ENCODE data around the gene LRCH3.
A peak's percentile ranks its signal among the peaks of the same experiment; 100 is the strongest.

Gene LRCH3

DNA sequence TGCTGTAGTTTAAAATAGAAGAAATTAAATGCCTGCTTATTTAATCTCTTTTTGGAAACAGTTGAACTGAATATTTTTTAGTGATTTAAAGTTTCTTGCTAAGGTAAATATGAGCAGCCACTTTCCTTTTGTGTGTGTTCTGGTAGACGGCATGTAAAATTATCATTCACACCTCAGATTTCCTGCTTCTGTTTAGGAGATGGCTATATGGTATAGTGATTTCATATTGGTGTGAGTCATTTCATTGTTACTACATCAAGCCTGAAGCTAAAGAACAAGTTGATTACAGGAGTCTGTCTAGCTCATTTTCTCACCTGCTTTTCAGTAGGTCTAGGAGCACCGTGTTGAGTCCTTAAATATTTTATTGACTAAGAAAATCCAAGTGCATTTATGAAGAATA is 2.2 kb downstream of the LRCH3 start:
- no peak for DNase-seq (ENCODE audit: low spot score)

DNA sequence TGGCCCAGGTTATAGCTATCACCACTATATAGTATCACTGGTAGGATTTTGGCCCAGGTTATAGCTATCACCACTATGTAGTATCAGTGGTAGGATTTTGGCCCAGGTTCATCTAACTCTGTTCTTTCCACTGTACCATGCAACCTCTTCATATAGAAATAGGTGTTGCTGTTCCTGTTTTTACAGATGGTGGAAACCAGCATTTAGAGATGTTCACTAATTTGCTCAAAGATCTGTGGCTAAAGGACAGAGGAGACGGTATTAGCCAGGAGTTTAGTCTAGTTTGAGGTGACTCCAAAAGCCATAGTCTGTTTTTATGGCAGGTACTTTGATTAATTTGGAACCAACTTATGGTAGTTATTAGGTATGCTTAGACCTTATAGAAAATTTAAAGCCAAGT is 3.1 kb downstream of the LRCH3 start:
- no peak for DNase-seq (ENCODE audit: low spot score)

DNA sequence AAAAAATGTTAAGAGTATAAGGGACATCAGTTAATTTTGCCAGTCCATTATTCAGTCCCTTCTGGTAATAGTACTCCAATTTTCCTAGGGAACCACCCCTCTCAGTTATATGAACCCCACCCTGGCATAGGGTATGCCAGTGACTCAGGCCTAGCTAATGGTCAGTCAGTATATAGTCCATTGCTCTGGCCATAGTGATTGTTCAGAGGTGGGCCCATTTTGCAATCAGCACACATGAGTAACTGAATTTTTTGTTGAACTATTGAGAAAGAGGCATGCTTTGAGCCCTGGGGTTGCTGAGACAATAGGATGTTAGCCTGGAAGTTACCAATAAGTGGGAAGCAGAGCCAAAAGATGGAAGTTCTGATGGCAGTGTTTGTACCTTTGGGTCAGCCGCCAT is 4.1 kb downstream of the LRCH3 start:
- no peak for DNase-seq (ENCODE audit: low spot score)

DNA sequence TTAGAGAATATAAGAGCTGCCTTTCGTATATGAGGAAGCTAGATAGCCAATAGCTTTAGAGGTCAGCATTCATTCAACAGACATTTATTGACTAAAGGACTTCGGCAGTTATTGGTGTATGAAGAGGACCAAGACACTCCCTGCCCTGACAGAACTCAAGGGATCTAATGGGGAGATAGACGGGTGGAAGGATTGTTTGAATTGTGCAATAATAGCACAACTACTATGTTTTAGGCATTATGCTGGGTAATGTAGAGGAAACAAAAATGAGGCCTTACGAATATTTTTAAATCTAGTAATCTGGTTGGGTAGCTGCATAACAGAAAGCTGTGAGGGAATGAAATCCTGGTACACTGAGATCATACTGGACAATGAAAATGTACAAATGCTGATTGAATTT is 5.0 kb downstream of the LRCH3 start:
- DNase-seq (ENCODE audit: low spot score): no peak

DNA sequence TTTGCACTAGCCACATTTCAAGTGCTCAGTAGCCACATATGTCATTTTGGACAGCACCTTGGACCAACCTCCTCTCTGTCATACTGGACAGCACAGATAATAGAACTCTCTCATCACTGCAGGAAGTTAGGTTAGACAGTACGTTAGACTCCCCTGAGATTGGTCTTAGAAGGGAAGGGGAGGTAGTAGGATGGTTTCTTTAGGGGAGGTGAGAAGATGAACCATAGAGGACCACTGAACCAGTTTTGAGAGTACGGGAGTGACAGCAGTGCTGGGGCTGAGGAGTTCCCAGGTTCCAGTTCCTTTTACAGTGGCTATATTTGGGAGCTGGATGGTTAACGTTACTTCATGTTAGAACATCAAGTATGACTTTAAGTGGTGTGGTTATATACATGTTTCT is 7.8 kb downstream of the LRCH3 start:
- no peak for DNase-seq (ENCODE audit: low spot score)

DNA sequence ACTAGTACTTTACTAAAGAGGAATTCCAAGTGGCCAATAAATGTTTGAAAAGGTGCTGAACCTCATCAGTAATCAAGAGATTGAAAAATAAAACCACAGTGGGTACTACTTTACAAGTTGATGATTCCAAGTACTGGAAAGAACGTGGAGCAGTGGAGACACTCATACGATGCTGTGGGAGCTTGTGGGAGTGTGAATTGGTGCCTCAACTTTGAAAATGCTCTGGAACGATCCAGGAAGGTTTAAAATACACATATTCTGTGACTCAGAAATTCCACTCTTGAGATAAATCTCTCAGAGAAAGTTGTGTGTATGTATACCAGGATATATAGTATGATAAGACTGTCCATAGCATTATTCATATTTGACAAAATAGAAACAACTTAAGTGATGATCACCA is 9.3 kb downstream of the LRCH3 start:
- DNase-seq (ENCODE audit: low spot score): no peak

GRCh38 chr3:197801891-197802778 is 11.1 kb downstream of the LRCH3 start:
- no peak for DNase-seq (ENCODE audit: low spot score)

GRCh38 chr3:197802779-197803459 is 11.9 kb downstream of the LRCH3 start:
- no peak for DNase-seq (ENCODE audit: low spot score)

DNA sequence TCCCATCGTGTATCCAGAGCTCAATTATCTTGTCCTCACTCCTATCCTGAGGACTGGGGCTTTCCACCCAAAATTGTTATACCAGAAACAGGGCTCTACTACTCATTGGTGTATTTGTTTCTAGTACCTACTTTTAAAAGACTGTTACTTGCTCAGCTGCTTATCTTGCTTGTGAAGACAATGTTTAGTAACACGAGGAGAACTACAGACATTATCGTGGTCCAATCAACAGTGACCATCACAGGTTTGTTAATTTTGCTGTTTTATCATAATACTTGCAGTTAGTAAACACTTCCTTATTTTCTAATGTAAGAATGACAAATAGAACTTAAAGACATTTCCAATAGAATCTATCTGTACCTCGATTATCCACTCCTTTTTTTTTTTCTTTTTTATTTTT is 13.5 kb downstream of the LRCH3 start:
- no peak for DNase-seq (ENCODE audit: low spot score)

DNA sequence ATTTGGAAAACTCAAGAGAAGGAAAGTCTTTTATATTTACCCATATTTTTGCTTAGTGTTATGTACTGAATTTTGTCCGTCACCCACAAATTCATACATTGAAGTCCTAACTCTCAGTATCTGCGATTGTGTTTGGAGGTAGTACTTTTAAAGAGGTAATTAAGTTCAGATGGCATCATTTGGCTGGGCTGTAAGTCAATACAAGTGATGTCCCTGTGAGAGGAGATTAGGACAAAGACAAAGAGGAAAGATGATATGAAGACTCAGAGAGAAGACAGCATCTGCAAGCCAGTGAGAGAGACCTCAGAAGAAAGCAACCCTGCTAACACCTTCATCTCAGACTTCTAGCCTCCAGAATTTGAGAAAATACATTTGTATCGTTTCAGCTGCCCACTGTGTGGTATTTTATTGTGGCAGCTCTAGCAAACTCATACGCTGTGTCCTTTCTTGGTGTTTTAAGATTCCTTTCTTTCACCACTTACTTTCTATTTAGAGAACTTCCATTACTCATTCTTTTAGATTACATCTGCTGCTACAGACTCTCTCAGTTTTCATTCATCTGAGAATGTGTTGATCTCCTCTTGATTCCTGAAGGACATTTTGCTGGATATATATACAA is 17.0 kb downstream of the LRCH3 start:
- no peak for DNase-seq (ENCODE audit: low spot score)

GRCh38 chr3:197809356-197810020 is 18.4 kb downstream of the LRCH3 start:
- peak; percentile 45 for DNase-seq (ENCODE audit: low spot score)

- no peak for DNase-seq (ENCODE audit: low spot score)
Observed at GRCh38 chr3:197810901-197811300, 19.8 kb downstream of the LRCH3 start.

DNA sequence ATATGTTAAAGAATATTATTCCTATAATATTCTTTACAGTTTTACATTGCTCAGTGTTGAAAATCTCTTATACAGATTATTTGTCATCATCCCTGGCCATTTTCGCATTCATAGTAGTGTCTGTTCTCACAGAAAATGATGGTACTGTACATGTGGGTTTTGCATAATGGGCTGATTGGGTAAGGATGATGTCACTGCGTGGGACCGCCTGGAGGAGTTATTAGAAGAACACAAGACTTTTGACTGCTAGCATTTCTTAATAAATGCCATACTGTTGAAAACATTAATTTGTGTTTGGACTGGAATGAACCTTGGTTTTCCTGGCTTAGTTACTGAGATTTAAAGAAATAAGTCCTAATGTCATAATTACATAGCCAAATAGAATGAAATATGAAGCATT is 20.3 kb downstream of the LRCH3 start:
- DNase-seq (ENCODE audit: low spot score): peak; percentile 82

DNA sequence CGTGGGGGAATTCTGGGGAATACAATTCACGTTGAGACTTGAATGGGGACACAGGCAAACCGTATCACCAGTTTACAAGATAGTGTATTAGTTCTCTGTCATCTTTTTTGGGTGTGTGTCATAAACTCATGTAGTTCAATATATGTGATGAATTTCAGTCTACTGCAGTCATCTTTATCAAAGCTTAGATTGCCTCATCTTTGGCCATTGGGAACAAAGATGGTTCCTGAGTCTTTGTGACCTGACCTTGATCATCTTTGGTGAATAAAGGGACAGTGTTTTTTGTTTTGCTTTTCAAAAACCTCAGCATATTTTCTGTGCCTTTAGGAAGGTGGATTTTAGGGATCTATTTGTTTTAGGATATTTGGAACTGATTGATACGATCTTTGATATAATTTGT is 23.3 kb downstream of the LRCH3 start:
- no peak for DNase-seq (ENCODE audit: low spot score)

DNA sequence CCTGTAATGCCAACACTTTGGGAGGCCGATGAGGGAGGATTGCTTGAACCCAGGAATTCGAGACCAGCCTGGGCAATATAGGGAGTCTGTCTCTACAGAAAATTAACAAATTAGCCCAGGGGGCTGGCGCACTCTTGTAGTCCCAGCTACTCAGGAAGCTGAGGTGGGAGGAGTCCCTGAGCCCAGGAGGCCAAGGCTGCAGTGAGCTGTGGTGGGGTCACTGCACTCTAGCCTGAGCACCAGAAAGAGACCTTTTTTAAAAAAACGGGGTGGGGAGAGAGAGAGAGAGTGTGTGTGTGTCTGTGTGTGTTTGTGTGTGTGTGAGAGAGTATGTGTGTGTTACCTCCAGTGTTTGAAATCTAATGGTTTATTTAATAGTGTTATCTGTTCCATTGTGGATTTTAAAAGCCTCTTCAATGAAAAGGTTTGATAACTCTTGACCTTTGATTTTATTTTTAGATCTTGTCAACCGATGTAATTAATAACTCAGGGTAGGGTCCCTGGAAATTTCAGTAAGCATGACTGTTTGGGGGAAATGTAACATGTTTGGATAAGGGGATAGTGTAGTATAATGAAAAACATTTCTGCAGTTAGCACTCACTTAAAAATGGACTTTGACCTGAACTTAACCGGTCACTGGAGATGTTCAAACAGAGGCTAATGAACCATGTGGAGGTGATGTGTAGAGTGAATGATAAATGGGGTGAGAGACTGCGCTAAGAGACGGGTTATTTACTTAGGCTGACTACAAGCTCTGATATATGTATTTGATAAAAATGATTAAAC is 29.7 kb downstream of the LRCH3 start:
- no peak for DNase-seq (ENCODE audit: low spot score)

GRCh38 chr3:197829397-197830045 is 38.5 kb downstream of the LRCH3 start:
- no peak for DNase-seq (ENCODE audit: low spot score)

GRCh38 chr3:197830308-197830966 is 39.4 kb downstream of the LRCH3 start:
- no peak for DNase-seq (ENCODE audit: low spot score)

DNA sequence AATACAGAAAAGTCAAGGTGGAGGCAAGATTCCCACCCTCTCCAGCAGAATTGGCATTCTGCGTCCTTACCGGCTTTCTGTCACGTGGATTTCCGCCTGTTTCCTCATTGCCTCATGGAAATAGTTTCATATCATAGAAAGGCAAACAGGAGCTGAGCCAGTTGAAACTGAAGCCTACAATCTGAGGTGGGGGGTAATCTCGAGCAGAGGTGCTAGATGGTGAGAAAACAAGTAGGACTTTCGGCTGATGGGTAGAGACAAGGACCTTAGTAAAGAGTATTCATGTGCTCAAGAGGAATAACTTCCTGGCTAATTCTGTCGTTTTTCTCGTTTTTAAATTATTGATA is 39.9 kb downstream of the LRCH3 start:
- DNase-seq (ENCODE audit: low spot score): no peak

- DNase-seq (ENCODE audit: low spot score): no peak
Observed at GRCh38 chr3:197833930-197834715, 43.1 kb downstream of the LRCH3 start.

DNA sequence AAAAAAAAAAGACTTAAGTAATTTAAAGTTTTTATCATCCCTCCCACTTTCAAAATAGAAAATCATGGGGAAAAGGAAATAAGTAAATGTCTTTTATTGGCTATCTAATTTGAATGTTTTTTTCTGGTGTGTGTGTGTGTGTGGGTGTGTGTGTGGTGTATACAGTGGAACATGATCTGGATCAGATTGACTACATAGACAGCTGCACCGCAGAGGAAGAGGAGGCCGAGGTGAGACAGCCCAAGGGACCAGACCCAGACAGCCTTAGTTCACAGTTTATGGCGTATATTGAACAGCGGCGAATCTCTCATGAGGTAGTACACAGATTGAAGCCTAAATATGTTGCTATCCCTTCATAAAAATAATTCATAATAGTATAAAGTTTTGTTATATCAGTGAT is 44.5 kb downstream of the LRCH3 start:
- DNase-seq (ENCODE audit: low spot score): no peak

All from globus pallidus (tissue), 1 donor.